NCI-H526 (cell line): ENCODE results near the gene SLC6A19.

Experiments used
- DNase-seq, 2 experiments: peaks; one replicate each; lab custom pipeline; 2025; lab: John Stamatoyannopoulos, UW

Gene SLC6A19

DNA sequence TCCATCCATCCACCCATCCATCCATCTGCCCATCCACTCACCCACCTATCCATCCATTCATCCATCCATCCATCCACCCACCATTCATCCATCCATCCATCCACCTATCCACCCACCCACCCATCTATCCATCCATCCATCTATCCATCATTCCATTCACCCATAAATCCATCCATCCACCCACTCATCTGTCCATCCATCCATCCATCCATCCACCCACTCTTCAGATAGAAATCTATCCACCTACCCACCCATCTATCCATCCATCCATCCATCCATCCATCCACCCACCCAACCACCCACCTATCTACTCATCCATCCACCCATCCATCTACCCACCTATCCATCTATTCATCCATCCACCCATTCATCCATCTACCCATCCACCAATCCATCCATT is 35.0 kb upstream of the SLC6A19 start:
- no peak for DNase-seq

DNA sequence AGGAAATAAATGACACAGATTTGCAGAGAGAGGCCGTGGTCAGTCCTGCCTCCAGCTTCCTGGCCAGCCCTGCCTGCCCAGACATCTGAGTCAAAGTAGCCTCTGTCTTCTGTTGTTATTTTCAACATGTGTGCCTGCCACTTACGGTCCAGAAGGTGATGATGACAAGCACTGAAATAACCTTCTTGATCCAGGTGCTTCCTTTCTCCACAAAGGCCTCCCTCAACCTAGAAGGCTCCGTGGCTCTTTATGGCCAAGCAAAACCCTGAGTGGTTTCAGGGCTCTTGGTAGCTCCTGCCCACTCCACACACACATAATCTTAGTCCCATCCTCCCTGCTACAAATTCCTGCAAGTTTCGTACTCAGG is 34.1 kb upstream of the SLC6A19 start:
- DNase-seq = no peak

DNA sequence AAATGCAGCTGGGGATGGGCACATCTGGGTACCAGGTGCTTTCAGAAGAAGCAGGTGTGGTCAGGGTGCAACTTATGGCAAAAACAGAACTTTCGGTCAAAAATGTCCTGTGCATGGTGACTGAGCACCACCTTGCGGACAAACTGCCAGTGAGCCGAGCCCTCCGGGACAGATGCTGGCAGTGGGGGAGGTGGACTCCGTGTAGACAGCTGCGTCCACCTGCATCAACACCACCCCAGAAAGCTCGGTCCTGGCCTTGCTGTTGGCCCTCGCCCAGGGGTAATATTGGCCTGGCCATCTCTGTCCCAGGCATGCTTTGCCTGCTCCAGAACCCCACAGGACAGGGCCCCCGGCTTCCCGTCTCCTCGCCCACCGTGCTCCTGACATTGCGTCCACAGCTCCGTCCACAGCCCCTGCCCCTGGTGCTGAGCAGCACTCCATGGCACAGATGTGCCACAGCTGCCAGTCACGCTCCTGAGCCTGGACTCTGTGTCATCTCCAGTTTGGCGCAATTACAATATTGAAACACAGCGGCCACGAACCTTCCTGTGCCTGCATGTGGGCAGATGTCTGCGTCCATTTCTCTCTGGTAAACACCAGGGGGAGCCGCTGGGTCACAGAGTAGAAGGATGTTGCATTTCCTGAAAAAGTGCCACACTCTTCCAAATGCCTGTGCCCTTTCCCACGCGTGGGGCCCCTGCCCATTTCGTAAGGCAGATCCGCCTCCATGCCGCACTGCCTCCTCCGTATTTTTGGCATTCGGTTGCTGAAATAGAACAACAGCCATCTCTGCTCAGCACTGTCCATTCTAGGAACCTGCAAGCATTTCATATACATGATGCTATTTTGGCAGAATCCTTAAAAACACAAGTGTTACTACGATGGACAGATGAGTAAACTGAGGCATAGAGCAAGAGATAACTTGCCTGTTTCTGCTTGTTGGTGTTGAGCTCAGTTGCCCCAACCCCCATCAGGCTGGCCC is 33.4 kb upstream of the SLC6A19 start:
- DNase-seq = peak in 1 of 2 experiments; percentile 84

GRCh38 chr5:1168796-1169195 is 32.6 kb upstream of the SLC6A19 start:
- no peak for DNase-seq

GRCh38 chr5:1169211-1170115 is 31.9 kb upstream of the SLC6A19 start:
- no peak for DNase-seq

DNA sequence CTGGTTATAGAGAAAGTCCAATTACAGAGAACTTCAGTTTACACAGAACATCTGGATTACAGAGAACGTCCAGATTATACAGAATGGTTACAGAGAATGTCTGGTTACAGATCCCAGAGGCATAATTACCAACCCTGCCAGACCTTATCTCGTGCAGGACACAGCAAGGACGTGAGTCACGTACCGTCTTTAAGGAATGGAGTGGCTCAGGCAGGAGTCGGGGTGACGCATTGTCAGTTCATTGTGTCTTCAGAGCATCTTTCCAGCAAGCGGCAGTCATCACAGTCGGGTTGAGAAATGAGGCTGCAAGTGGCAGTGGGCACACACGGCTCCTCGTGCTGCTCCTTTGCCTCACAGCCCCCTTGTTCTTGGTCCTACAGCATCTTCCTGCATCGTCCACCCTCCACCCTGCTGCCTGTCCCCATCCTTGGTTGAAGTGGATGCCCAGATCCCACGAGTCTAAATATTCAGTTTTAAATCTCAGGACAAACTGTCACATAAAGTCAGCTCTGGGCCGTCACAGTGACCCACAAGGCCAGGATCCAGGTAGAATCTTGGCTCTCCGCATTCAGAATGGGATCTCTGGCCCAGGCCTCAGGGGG is 30.0 kb upstream of the SLC6A19 start:
- DNase-seq = no peak

DNA sequence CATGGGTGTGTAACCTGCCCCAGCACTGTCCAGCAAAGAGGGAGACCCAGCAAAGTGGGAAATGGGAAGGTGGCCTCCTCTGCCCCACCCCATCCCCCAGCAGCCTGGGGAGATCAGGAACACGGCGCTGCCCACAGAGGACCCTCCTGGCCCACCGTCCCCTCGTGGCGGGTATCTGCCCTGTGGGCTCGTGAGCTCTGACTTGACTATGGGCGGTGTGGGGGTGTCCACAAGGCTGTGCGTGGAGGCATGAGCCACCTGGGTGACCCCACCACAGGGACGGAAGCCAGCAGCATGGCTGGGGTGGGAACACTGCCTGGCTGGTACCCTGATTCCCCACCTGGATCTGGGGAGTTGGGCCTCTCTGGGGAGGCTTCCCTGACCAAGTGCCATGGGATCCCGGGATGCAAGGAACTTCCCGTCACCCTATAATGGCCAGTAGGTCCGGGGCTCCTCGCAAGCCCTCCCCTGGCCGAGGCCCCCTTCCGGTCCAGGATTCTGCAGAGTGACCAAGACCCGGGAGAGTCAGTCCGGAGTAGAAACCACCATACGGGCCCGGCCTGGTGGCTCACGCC is 29.3 kb upstream of the SLC6A19 start:
- DNase-seq = no peak

GRCh38 chr5:1172670-1173404 is 28.6 kb upstream of the SLC6A19 start:
- no peak for DNase-seq

- DNase-seq = no peak
Measured at GRCh38 chr5:1173485-1174070, 27.8 kb upstream of the SLC6A19 start.

DNA sequence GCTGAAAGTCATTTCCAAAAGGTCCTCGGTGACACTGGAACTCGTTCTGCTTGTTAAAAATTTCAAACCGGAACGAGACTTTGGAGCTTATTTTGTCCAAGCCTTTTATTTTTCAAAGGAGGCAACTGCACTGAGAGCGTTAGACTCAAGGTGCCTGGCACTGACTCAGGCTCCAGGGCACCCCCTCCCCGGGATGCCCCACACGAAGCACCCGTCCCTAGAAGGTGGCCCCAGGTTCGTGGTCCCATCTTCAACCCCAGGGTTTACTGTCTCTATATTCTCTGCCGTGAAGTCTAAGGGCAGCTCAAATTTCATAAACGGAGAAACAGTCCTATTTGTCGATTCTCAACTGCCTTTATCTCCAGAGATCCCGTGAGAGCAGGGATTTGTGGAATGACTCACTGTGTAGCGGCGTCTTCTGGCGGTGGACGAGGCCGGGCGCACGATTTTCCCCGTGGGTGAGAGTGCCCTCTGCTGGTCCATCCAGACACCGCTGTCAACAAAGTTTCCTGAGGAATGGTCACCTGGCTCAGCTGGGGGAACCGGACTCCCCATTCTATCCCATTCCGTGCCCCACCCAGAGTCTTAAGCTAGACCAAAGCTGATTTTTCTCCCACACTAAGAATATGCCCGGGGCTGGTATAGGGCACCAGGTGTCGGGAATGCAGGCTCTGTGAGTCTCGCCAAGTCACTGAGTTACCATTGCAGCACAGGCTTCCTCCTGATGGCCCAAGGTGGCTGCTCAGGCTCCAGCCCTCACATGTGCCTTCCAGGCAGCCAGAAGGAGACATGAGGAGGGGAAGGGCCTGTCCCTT is 27.1 kb upstream of the SLC6A19 start:
- peak; percentile 36 to 80 for DNase-seq

DNA sequence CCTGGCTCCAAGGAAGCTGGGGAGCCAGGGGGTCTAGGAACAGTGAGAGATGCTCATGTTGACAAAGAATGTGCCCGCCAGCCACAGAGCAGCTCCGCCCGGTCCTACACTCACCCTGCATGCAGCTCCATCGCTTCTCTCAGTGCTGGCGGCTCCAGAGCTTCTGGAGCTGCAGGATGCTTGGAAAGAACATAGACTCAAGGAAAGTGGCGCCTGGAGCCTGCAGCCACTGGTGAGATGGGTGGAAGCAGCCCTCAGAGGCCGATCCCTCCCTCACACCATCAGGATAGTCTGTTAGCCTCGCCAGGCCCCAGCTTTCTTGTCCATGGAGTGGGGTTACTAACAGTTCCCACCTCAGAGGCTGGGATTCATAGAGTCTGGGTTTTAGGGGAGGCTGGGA is 26.4 kb upstream of the SLC6A19 start:
- DNase-seq = no peak

- DNase-seq = no peak
Measured at GRCh38 chr5:1175801-1176472, 25.5 kb upstream of the SLC6A19 start.

- peak in 1 of 2 experiments; percentile 29 for DNase-seq
Measured at GRCh38 chr5:1176473-1177391, 24.7 kb upstream of the SLC6A19 start.

- DNase-seq = no peak
Measured at GRCh38 chr5:1177826-1178528, 23.4 kb upstream of the SLC6A19 start.

- DNase-seq = no peak
Measured at GRCh38 chr5:1178529-1179382, 22.6 kb upstream of the SLC6A19 start.

DNA sequence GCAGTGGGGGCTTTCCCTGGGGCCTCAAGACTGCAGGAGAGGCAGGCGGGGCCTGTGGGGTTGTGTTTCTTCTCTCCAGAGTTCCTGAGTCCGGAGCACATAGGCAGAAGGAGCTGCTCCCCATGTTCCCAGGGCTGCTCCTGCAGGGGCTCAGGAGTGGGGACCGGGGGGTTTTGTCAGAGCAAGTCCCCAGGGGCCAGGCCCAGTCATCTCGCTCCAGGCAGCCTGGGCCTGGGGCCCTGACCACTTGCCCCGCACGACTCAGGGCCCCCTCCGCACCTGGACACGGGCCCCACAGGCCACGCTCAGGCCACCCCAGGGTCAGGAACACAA is 22.0 kb upstream of the SLC6A19 start:
- DNase-seq = no peak

GRCh38 chr5:1180096-1180495 is 21.3 kb upstream of the SLC6A19 start:
- DNase-seq = no peak
